ENCODE measurements around the gene GLG1. TPM values are rescaled to one million over a fixed set of nuclear protein-coding genes. Genes with fewer than 3 reads are reported as not detected.

GLG1 gene
- total RNA-seq, 1 donor from 2014 or later, result 153 TPM

- H3K9me3 ChIP-seq (ENCODE audit: insufficient read depth, low read depth, low read length), result no peaks in the 10 kb centered on the region
- H3K79me2 ChIP-seq (ENCODE audit: insufficient read depth, low read length), result peaks cover 10% of the 10 kb centered on the region
- no peak overlapping the region for H3K27ac Mint-ChIP-seq (ENCODE audit: unreplicated experiment)
- H2AFZ ChIP-seq (ENCODE audit: low read depth, low read length), result no peak overlapping the region
- H3K27me3 Mint-ChIP-seq (ENCODE audit: low read depth, unreplicated experiment), result no peaks in the 10 kb centered on the region
- H3K4me1 ChIP-seq (ENCODE audit: insufficient read depth, low read length), result peaks cover 8% of the 10 kb centered on the region
- H3K36me3 Mint-ChIP-seq (ENCODE audit: low read depth, unreplicated experiment), result peaks cover 4% of the 10 kb centered on the region
- H3K27me3 ChIP-seq (ENCODE audit: insufficient read depth, low read length), result no peaks in the 10 kb centered on the region
- no peak overlapping the region for H3K4me2 ChIP-seq (ENCODE audit: low read length)
- H3K36me3 ChIP-seq (ENCODE audit: insufficient read depth, low read length), result peaks cover 8% of the 10 kb centered on the region
- H3K27ac ChIP-seq (ENCODE audit: low read depth, low read length), result no peak overlapping the region
- peaks cover 4% of the 10 kb centered on the region for H3K4me1 Mint-ChIP-seq (ENCODE audit: low read depth, unreplicated experiment)
- no peaks in the 10 kb centered on the region for H3K9me3 Mint-ChIP-seq (ENCODE audit: unreplicated experiment)
- TF ChIP-seq EZH2 (IDR thresholded peaks at IDR 0.05; ENCODE audit: insufficient read depth, low read length) (no peak), CTCF (IDR thresholded peaks at IDR 0.05; ENCODE audit: insufficient read depth, low read depth, low read length) (no peak)
- peak overlapping the region; percentile 10 for H3K9ac ChIP-seq (ENCODE audit: low read length)
- H3K4me3 Mint-ChIP-seq (ENCODE audit: unreplicated experiment), result no peak overlapping the region
- FAIRE-seq (no peak), DNase-seq (ENCODE audit: low read depth) (no peak)
- no peak overlapping the region for H3K4me3 ChIP-seq (ENCODE audit: insufficient read depth, low read depth, low read length)
- peaks cover 40% of the 10 kb centered on the region for H4K20me1 ChIP-seq (ENCODE audit: insufficient read depth, low read length)
Measured at GRCh38 chr16:74501484-74502478, 105.1 kb downstream of the GLG1 start.

GRCh38 chr16:74500907-74501306 lies 106.0 kb downstream of the GLG1 start:
- Histone ChIP-seq H3K27ac (ENCODE audit: low read depth, low read length) (no peak overlapping the region), H3K4me3 (ENCODE audit: insufficient read depth, low read depth, low read length) (no peak overlapping the region), H3K4me2 (ENCODE audit: low read length) (no peak overlapping the region), H3K9me3 (ENCODE audit: insufficient read depth, low read depth, low read length) (no peaks in the 10 kb centered on the region), H4K20me1 (ENCODE audit: insufficient read depth, low read length) (peaks cover 37% of the 10 kb centered on the region), H3K9ac (ENCODE audit: low read length) (no peak overlapping the region), H3K4me1 (ENCODE audit: insufficient read depth, low read length) (peaks cover 8% of the 10 kb centered on the region), H3K36me3 (ENCODE audit: insufficient read depth, low read length) (peaks cover 7% of the 10 kb centered on the region), H3K79me2 (ENCODE audit: insufficient read depth, low read length) (peaks cover 10% of the 10 kb centered on the region), H2AFZ (ENCODE audit: low read depth, low read length) (no peak overlapping the region), H3K27me3 (ENCODE audit: insufficient read depth, low read length) (no peaks in the 10 kb centered on the region)
- Mint-ChIP-seq H3K36me3 (ENCODE audit: low read depth, unreplicated experiment) (peaks cover 6% of the 10 kb centered on the region), H3K27ac (ENCODE audit: unreplicated experiment) (no peak overlapping the region), H3K4me3 (ENCODE audit: unreplicated experiment) (no peak overlapping the region), H3K9me3 (ENCODE audit: unreplicated experiment) (no peaks in the 10 kb centered on the region), H3K4me1 (ENCODE audit: low read depth, unreplicated experiment) (peaks cover 2% of the 10 kb centered on the region), H3K27me3 (ENCODE audit: low read depth, unreplicated experiment) (no peaks in the 10 kb centered on the region)
- TF ChIP-seq EZH2 (IDR thresholded peaks at IDR 0.05; ENCODE audit: insufficient read depth, low read length) (no peak), CTCF (IDR thresholded peaks at IDR 0.05; ENCODE audit: insufficient read depth, low read depth, low read length) (no peak)
- no peak for FAIRE-seq
- no peak for DNase-seq (ENCODE audit: low read depth)

GRCh38 chr16:74499114-74499513 lies 107.8 kb downstream of the GLG1 start:
- no peaks in the 10 kb centered on the region for H3K27me3 Mint-ChIP-seq (ENCODE audit: low read depth, unreplicated experiment)

More at GRCh38 chr16:74499114-74499513, 107.8 kb downstream of the GLG1 start:
- no peak overlapping the region for H3K27ac ChIP-seq (ENCODE audit: low read depth, low read length)
- no peaks in the 10 kb centered on the region for H3K9me3 Mint-ChIP-seq (ENCODE audit: unreplicated experiment)
- H4K20me1 ChIP-seq (ENCODE audit: insufficient read depth, low read length), result peaks cover 27% of the 10 kb centered on the region
- H3K4me1 ChIP-seq (ENCODE audit: insufficient read depth, low read length), result peaks cover 8% of the 10 kb centered on the region
- DNase-seq (ENCODE audit: low read depth) (no peak), FAIRE-seq (no peak)
- peaks cover 3% of the 10 kb centered on the region for H3K79me2 ChIP-seq (ENCODE audit: insufficient read depth, low read length)
- no peaks in the 10 kb centered on the region for H3K9me3 ChIP-seq (ENCODE audit: insufficient read depth, low read depth, low read length)
- no peak overlapping the region for H3K4me2 ChIP-seq (ENCODE audit: low read length)
- H3K4me3 ChIP-seq (ENCODE audit: insufficient read depth, low read depth, low read length), result no peak overlapping the region
- H3K36me3 Mint-ChIP-seq (ENCODE audit: low read depth, unreplicated experiment), result peaks cover 6% of the 10 kb centered on the region
- peaks cover 2% of the 10 kb centered on the region for H3K4me1 Mint-ChIP-seq (ENCODE audit: low read depth, unreplicated experiment)
- peaks cover 7% of the 10 kb centered on the region for H3K36me3 ChIP-seq (ENCODE audit: insufficient read depth, low read length)
- H2AFZ ChIP-seq (ENCODE audit: low read depth, low read length), result no peak overlapping the region
- TF ChIP-seq CTCF (IDR thresholded peaks at IDR 0.05; ENCODE audit: insufficient read depth, low read depth, low read length) (no peak), EZH2 (IDR thresholded peaks at IDR 0.05; ENCODE audit: insufficient read depth, low read length) (no peak)
- H3K4me3 Mint-ChIP-seq (ENCODE audit: unreplicated experiment), result no peak overlapping the region
- no peak overlapping the region for H3K9ac ChIP-seq (ENCODE audit: low read length)
- no peaks in the 10 kb centered on the region for H3K27me3 ChIP-seq (ENCODE audit: insufficient read depth, low read length)
- H3K27ac Mint-ChIP-seq (ENCODE audit: unreplicated experiment), result no peak overlapping the region
